Caki2 (cell line): ENCODE data around the gene SMS. TPM values are rescaled to one million over a fixed set of nuclear protein-coding genes. Genes with fewer than 3 reads are reported as not detected.

Experiments
- DNase-seq: peaks from one replicate; pipeline ENCODE4 v3.0.0-alpha.2; 2015; ENCODE audit warnings: low read depth
- in situ Hi-C: cut with HindIII; loops from 2 replicates; pipeline ENCODE4 v1.10.0; 2016; ENCODE audit warnings: low sequenced_read_pairs, low pct_unique_long_range_greater_than_20kb, mixed read lengths
- total RNA-seq: library from RNA; depleted of rRNA; stranded (reverse); fragments of >200 nt; shearing (Covaris generic); gene quantifications from 2 replicates; pipeline ENCODE4 v1.2.3, GENCODE V29; 2014; ENCODE audit warnings: low replicate concordance

SMS gene
- total RNA-seq, 1 experiment from 2014 or later, result 486 TPM

GRCh38 chrX:21970326-21970725, 29.8 kb downstream of the SMS start:
- in situ Hi-C loops, result no loop called here
- DNase-seq, result peak; percentile 67

- DNase-seq, result peak; percentile 74
- in situ Hi-C loops, result no loop called here
These were observed 31.5 kb downstream of the SMS start for GRCh38 chrX:21972046-21972445.

GRCh38 chrX:21972721-21973120, 32.2 kb downstream of the SMS start:
- in situ Hi-C loops, result no loop called here
- DNase-seq, result peak; percentile 80

GRCh38 chrX:21973321-21974010, 33.0 kb downstream of the SMS start:
- DNase-seq, result no peak
- in situ Hi-C loops, result no loop called here

GRCh38 chrX:21974011-21974385, 33.5 kb downstream of the SMS start:
- in situ Hi-C loops, result no loop called here
- peak; percentile 35 for DNase-seq

- in situ Hi-C loops, result no loop called here
- no peak for DNase-seq
These were observed 34.7 kb downstream of the SMS start for GRCh38 chrX:21975242-21975641.

- in situ Hi-C loops, result no loop called here
- peak; percentile 30 for DNase-seq
These were observed 35.3 kb downstream of the SMS start for GRCh38 chrX:21975812-21976211.

GRCh38 chrX:21978346-21978745, 37.8 kb downstream of the SMS start:
- in situ Hi-C loops, result no loop called here

GRCh38 chrX:21982311-21982710, 41.8 kb downstream of the SMS start:
- DNase-seq, result no peak
- in situ Hi-C loops, result no loop called here

More at GRCh38 chrX:21978346-21978745, 37.8 kb downstream of the SMS start:
- DNase-seq, result no peak

- in situ Hi-C loops, result no loop called here
- peak; percentile 71 for DNase-seq
These were observed 44.8 kb downstream of the SMS start for GRCh38 chrX:21985332-21985777.

GRCh38 chrX:21986596-21986995, 46.1 kb downstream of the SMS start:
- in situ Hi-C loops, result no loop called here
- no peak for DNase-seq

GRCh38 chrX:21989384-21989783, 48.9 kb downstream of the SMS start:
- in situ Hi-C loops, result no loop called here
- no peak for DNase-seq

- in situ Hi-C loops, result no loop called here
- DNase-seq, result no peak
These were observed 50.3 kb downstream of the SMS start for GRCh38 chrX:21990832-21991231.

GRCh38 chrX:21991504-21991903, 51.0 kb downstream of the SMS start:
- in situ Hi-C loops, result no loop called here
- DNase-seq, result no peak

GRCh38 chrX:21993265-21993664, 52.8 kb downstream of the SMS start:
- DNase-seq, result no peak
- in situ Hi-C loops, result no loop called here

GRCh38 chrX:21996872-21997455, 56.5 kb downstream of the SMS start:
- no peak for DNase-seq
- in situ Hi-C loops, result no loop called here

- DNase-seq, result no peak
- in situ Hi-C loops, result no loop called here
These were observed 57.5 kb downstream of the SMS start for GRCh38 chrX:21998037-21998436.

- no peak for DNase-seq
- in situ Hi-C loops, result no loop called here
These were observed 64.4 kb downstream of the SMS start for GRCh38 chrX:22004866-22005265.

- in situ Hi-C loops, result no loop called here
These were observed 71.5 kb downstream of the SMS start for GRCh38 chrX:22012051-22012450.

GRCh38 chrX:22012931-22013330, 72.4 kb downstream of the SMS start:
- no peak for DNase-seq
- in situ Hi-C loops, result no loop called here

More at GRCh38 chrX:22012051-22012450, 71.5 kb downstream of the SMS start:
- DNase-seq, result no peak
